Panc1 (cell line): ENCODE measurements around the gene KCNMA1. TPM values are rescaled to one million over a fixed set of nuclear protein-coding genes. Genes with fewer than 3 reads are reported as not detected.

Source experiments
- ATAC-seq: fragments of 200-7000 bp; cut with Tn5 transposase; 2 replicates; pipeline ENCODE4 v1.9.1; 2020; ENCODE audit warnings: mild to moderate bottlenecking, moderate library complexity
- BruUV-seq: library from RNA; stranded (reverse); fragments of 400-500 nt; replicated peaks from 2 replicates; lab custom pipeline; 2021; lab: Mats Ljungman, UMichigan
- CTCF ChIA-PET: fragments of 300-600 bp; sonication (Branson Sonifier 250); formaldehyde crosslinking; loops from one replicate; lab custom pipeline; 2022; ENCODE audit warnings: antibody characterized with exemption; lab: Charles Lee
- POLR2A ChIA-PET: fragments of 300-600 bp; sonication (Branson Sonifier 250); formaldehyde crosslinking; loops from one replicate; lab custom pipeline; 2022; ENCODE audit warnings: antibody characterized with exemption; lab: Charles Lee
- DNase-seq: peaks from one replicate; pipeline ENCODE4 v3.0.0-alpha.2; 2010; ENCODE audit warnings: low read depth, low spot score
- H3K27ac ChIP-seq: 2 replicates; pipeline ENCODE4 v1.5.1; 2011; ENCODE audit warnings: mild to moderate bottlenecking, low read length, inconsistent platforms
- H3K27me3 ChIP-seq: fragments of 200-500 bp; sonication (Bioruptor generic); 2 replicates; pipeline ENCODE4 v1.6.0; 2014; ENCODE audit warnings: low read length, inconsistent platforms; ENCODE audit not compliant: control insufficient read depth, insufficient read depth
- H3K36me3 ChIP-seq: fragments of 200-500 bp; sonication (Bioruptor generic); 2 replicates; pipeline ENCODE4 v1.5.1; 2014; ENCODE audit warnings: inconsistent platforms, mild to moderate bottlenecking, low read length, moderate library complexity; ENCODE audit not compliant: control insufficient read depth, insufficient read depth
- H3K4me1 ChIP-seq: 2 replicates; pipeline ENCODE4 v1.5.1; 2011; ENCODE audit warnings: inconsistent platforms, mild to moderate bottlenecking, low read length, moderate library complexity; ENCODE audit not compliant: control insufficient read depth, insufficient read depth
- H3K4me3 ChIP-seq, 2 experiments: 2 replicates each; pipeline ENCODE4 v1.5.1; 2011 to 2012; ENCODE audit warnings: low read depth in 2 of 2, low read length in 2 of 2, mild to moderate bottlenecking in 2 of 2, inconsistent platforms in 1 of 2, moderate library complexity in 1 of 2
- H3K9me3 ChIP-seq: fragments of 200-500 bp; sonication (Bioruptor generic); 2 replicates; pipeline ENCODE4 v1.5.1; 2014; ENCODE audit warnings: low read depth, mild to moderate bottlenecking, inconsistent platforms, low read length, moderate library complexity; ENCODE audit not compliant: control insufficient read depth, insufficient read depth
- POLR2AphosphoS5 ChIP-seq: IDR thresholded peaks from 2 replicates; pipeline ENCODE4 v1.6.1; 2012; ENCODE audit warnings: mild to moderate bottlenecking, low read depth, low read length, moderate library complexity
- SIN3A ChIP-seq: IDR thresholded peaks from 2 replicates; pipeline ENCODE4 v1.6.1; 2012; ENCODE audit warnings: low read depth, mild to moderate bottlenecking, low read length, moderate library complexity, borderline replicate concordance; ENCODE audit not compliant: insufficient read depth
- TCF7L2 ChIP-seq: IDR thresholded peaks from 2 replicates; pipeline ENCODE4 v1.6.1; 2011; ENCODE audit warnings: mild to moderate bottlenecking, low read depth, low read length, inconsistent platforms
- in situ Hi-C: cut with HindIII; loops from 2 replicates; pipeline ENCODE4 v1.10.0; 2016; ENCODE audit warnings: low sequenced_read_pairs, low pct_unique_long_range_greater_than_20kb
- intact Hi-C: fragments of 100-400 bp; cut with micrococcal nuclease; formaldehyde crosslinking; loops from one replicate; pipeline ENCODE4 v1.10.0; 2022; ENCODE audit not compliant: unreplicated experiment
- total RNA-seq: library from RNA; stranded (reverse); gene quantifications from one replicate; pipeline ENCODE4 v1.2.1, GENCODE V29; 2021; ENCODE audit not compliant: unreplicated experiment
- TF ChIP-seq, protein P1 (sequence below): fragments of 450-650 bp; IDR thresholded peaks from 2 replicates; pipeline ENCODE4 v1.5.1; 2017; ENCODE audit warnings: mild to moderate bottlenecking
- TF ChIP-seq, protein P2 (sequence below), 2 experiments: IDR thresholded peaks; 2 replicates each; pipeline ENCODE4 v1.6.1; 2011 to 2012; ENCODE audit warnings: low read depth in 2 of 2, control low read depth in 1 of 2, low read length in 1 of 2, mild to moderate bottlenecking in 1 of 2, moderate library complexity in 1 of 2; ENCODE audit not compliant: insufficient read depth in 1 of 2

The KCNMA1 gene
- total RNA-seq, 1 experiment from 2014 or later, result 91.9 TPM

DNA sequence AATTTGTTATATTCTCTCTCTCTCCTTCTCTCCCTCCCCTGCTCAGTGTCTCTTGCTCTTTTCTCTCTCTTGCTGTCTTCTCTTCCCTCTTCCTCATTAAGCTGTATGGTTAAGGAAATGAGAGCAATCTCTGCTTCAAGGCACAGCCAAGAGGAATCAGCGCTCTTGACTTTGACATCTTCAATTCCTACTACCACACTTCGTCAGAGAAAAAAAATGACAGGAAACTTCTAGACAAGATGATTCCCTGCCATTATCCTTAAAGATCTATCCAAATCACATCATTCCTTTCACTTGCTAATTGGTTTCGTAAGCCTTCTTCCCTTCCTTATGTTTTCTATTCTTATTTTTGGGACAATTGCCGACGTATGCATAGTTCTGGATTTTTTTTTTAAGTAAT is 425.0 kb downstream of the KCNMA1 start:
- CTCF ChIA-PET, result no interaction called here
- ATAC-seq (no peak), DNase-seq (no peak)
- Histone ChIP-seq H3K27me3 (no peaks in the 10 kb centered on the region), H3K4me3 (no peak overlapping the region), H3K9me3 (no peaks in the 10 kb centered on the region), H3K4me1 (no peaks in the 10 kb centered on the region), H3K27ac (no peak overlapping the region), H3K36me3 (no peaks in the 10 kb centered on the region)
- POLR2A ChIA-PET, result no interaction called here
- in situ Hi-C loops, result no loop called here
- TF ChIP-seq, protein P1, sequence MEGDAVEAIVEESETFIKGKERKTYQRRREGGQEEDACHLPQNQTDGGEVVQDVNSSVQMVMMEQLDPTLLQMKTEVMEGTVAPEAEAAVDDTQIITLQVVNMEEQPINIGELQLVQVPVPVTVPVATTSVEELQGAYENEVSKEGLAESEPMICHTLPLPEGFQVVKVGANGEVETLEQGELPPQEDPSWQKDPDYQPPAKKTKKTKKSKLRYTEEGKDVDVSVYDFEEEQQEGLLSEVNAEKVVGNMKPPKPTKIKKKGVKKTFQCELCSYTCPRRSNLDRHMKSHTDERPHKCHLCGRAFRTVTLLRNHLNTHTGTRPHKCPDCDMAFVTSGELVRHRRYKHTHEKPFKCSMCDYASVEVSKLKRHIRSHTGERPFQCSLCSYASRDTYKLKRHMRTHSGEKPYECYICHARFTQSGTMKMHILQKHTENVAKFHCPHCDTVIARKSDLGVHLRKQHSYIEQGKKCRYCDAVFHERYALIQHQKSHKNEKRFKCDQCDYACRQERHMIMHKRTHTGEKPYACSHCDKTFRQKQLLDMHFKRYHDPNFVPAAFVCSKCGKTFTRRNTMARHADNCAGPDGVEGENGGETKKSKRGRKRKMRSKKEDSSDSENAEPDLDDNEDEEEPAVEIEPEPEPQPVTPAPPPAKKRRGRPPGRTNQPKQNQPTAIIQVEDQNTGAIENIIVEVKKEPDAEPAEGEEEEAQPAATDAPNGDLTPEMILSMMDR, result no peak
- TF ChIP-seq SIN3A (no peak), TCF7L2 (no peak), POLR2AphosphoS5 (no peak)
- TF ChIP-seq, protein P2, sequence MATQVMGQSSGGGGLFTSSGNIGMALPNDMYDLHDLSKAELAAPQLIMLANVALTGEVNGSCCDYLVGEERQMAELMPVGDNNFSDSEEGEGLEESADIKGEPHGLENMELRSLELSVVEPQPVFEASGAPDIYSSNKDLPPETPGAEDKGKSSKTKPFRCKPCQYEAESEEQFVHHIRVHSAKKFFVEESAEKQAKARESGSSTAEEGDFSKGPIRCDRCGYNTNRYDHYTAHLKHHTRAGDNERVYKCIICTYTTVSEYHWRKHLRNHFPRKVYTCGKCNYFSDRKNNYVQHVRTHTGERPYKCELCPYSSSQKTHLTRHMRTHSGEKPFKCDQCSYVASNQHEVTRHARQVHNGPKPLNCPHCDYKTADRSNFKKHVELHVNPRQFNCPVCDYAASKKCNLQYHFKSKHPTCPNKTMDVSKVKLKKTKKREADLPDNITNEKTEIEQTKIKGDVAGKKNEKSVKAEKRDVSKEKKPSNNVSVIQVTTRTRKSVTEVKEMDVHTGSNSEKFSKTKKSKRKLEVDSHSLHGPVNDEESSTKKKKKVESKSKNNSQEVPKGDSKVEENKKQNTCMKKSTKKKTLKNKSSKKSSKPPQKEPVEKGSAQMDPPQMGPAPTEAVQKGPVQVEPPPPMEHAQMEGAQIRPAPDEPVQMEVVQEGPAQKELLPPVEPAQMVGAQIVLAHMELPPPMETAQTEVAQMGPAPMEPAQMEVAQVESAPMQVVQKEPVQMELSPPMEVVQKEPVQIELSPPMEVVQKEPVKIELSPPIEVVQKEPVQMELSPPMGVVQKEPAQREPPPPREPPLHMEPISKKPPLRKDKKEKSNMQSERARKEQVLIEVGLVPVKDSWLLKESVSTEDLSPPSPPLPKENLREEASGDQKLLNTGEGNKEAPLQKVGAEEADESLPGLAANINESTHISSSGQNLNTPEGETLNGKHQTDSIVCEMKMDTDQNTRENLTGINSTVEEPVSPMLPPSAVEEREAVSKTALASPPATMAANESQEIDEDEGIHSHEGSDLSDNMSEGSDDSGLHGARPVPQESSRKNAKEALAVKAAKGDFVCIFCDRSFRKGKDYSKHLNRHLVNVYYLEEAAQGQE (IDR thresholded peaks at IDR 0.05; ENCODE audit: insufficient read depth in 1 of 2, low read depth in 2 of 2, low read length in 1 of 2), result no peak
- intact Hi-C loops, result no loop called here
- BruUV-seq, result no TSS peak

DNA sequence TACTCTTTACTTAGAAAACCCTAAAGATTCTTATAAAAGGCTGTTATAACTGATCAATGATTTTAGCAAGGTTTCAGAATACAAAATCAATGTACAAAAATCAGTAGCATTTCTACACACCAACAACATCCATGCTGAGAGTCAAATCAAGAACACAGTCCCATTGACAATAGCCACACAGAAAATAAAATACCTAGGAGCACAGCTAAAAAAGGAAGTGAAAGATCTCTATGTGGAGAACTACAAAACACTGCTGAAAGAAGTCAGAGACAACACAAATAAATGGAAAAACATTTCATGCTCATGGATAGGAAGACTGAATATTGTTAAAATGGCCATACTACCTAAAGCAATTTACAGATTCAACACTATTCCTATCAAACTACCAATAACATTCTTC is 427.0 kb downstream of the KCNMA1 start:
- no peak for DNase-seq
- TF ChIP-seq, protein P2 (IDR thresholded peaks at IDR 0.05; ENCODE audit: insufficient read depth in 1 of 2, low read depth in 2 of 2, low read length in 1 of 2), result no peak
- TF ChIP-seq, protein P1, result no peak
- TF ChIP-seq TCF7L2 (no peak), POLR2AphosphoS5 (no peak), SIN3A (no peak)
- no peak for ATAC-seq
- Histone ChIP-seq H3K4me3 (no peak overlapping the region), H3K27ac (no peak overlapping the region), H3K36me3 (no peaks in the 10 kb centered on the region), H3K9me3 (no peaks in the 10 kb centered on the region), H3K27me3 (no peaks in the 10 kb centered on the region), H3K4me1 (no peaks in the 10 kb centered on the region)
- ChIA-PET POLR2A (no interaction called here), CTCF (no interaction called here)
- in situ Hi-C loops, result no loop called here
- no TSS peak for BruUV-seq
- intact Hi-C loops, result no loop called here
